K562 (cell line): ENCODE results near the gene HOXB1. TPM values are rescaled to one million over a fixed set of nuclear protein-coding genes. Genes with fewer than 3 reads are reported as not detected.

Experiments
- ASH1L ChIP-seq: fragments of 450-650 bp; IDR thresholded peaks from 2 replicates; pipeline ENCODE4 v1.6.1; 2018; ENCODE audit warnings: borderline replicate concordance, mild to moderate bottlenecking, low read depth; ENCODE audit not compliant: partially characterized antibody
- DIDO1 ChIP-seq: fragments of 450-650 bp; IDR thresholded peaks from 2 replicates; pipeline ENCODE4 v1.6.1; 2016; ENCODE audit warnings: low read depth, missing biosample characterization, missing genetic modification characterization
- EGR1 ChIP-seq: fragments of 450-650 bp; conservative IDR thresholded peaks from 2 replicates; pipeline ENCODE4 v1.6.1; 2017; ENCODE audit warnings: mild to moderate bottlenecking
- FOXK1 ChIP-seq: sonication (generic); formaldehyde crosslinking; IDR thresholded peaks from 2 replicates; pipeline ENCODE4 v1.8.0; 2022; ENCODE audit warnings: missing genetic modification reagents, mild to moderate bottlenecking, borderline replicate concordance
- PHB2 ChIP-seq: fragments of 450-650 bp; IDR thresholded peaks from 2 replicates; pipeline ENCODE4 v1.6.1; 2017; ENCODE audit warnings: low read depth
- RAD51 ChIP-seq: fragments of 450-650 bp; IDR thresholded peaks from 2 replicates; pipeline ENCODE4 v1.7.1; 2016; ENCODE audit warnings: low read depth, mild to moderate bottlenecking, borderline replicate concordance
- RBFOX2 ChIP-seq: fragments of 200-400 bp; formaldehyde crosslinking; IDR thresholded peaks from 2 replicates; pipeline ENCODE4 v1.6.1; 2017; ENCODE audit warnings: low read depth, mild to moderate bottlenecking, low read length, moderate library complexity
- TAL1 ChIP-seq: fragments of 450-650 bp; IDR thresholded peaks from 2 replicates; pipeline ENCODE4 v1.6.1; 2016; ENCODE audit warnings: mild to moderate bottlenecking
- ZNF274 ChIP-seq: IDR thresholded peaks from 2 replicates; pipeline ENCODE4 v1.6.1; 2011; ENCODE audit warnings: low read depth, mild to moderate bottlenecking, low read length, moderate library complexity, borderline replicate concordance
- ZNF316 ChIP-seq: fragments of 450-650 bp; IDR thresholded peaks from 2 replicates; pipeline ENCODE4 v1.6.1; 2016
- polyA plus RNA-seq, 8 experiments: library from polyadenylated mRNA; depleted of rRNA in 4 of 8; stranded (reverse) in 5 of 8; unstranded in 3 of 8; fragments of >200 nt; fragmentation: Nextera tagmentation in 2 of 8; fragmentation: Illumina TruSeq in 1 of 8; extraction: Ambion mirVana in 2 of 8; extraction: Trizol in 1 of 8; gene quantifications; 2 replicates each; pipeline versions ENCODE4 v1.2.1 to v1.2.3, GENCODE V29; 2011 to 2014; ENCODE audit warnings: inconsistent platforms in 1 of 8, missing spikeins in 1 of 8
- total RNA-seq, 7 experiments: library from RNA; depleted of rRNA in 6 of 7; stranded (reverse); fragments of >200 nt in 6 of 7; fragmentation: Illumina TruSeq in 2 of 7; extraction: Trizol in 2 of 7; gene quantifications; 2 replicates each; pipeline versions ENCODE4 v1.2.1 to v1.2.3, GENCODE V29; 2011 to 2021; ENCODE audit warnings: low replicate concordance in 1 of 7
- TF ChIP-seq, protein P1 (sequence below): fragments of 250-450 bp; sonication (Bioruptor Pico); IDR thresholded peaks from 2 replicates; pipeline ENCODE4 v1.8.0; 2021; ENCODE audit warnings: moderate library complexity, mild to moderate bottlenecking, inconsistent platforms
- TF ChIP-seq, protein P2 (sequence below): sonication (generic); formaldehyde crosslinking; IDR thresholded peaks from 2 replicates; pipeline ENCODE4 v1.4.0; 2020; ENCODE audit warnings: mild to moderate bottlenecking, missing genetic modification reagents
- TF ChIP-seq, protein P3 (sequence below): fragments of 250-450 bp; sonication (Bioruptor Pico); IDR thresholded peaks from 2 replicates; pipeline ENCODE4 v1.8.0; 2022; ENCODE audit warnings: inconsistent platforms
- TF ChIP-seq, protein P4 (sequence below): fragments of 250-450 bp; sonication (Bioruptor Pico); IDR thresholded peaks from 2 replicates; pipeline ENCODE4 v1.8.0; 2022; ENCODE audit warnings: moderate library complexity, mild to moderate bottlenecking, inconsistent platforms

Gene HOXB1
- total and polyA plus RNA-seq, 9 of the 15 experiments (the other 6 are each of a cell fraction or from before 2014, with no cell fraction given) = 0.04 TPM; not detected in 8

DNA sequence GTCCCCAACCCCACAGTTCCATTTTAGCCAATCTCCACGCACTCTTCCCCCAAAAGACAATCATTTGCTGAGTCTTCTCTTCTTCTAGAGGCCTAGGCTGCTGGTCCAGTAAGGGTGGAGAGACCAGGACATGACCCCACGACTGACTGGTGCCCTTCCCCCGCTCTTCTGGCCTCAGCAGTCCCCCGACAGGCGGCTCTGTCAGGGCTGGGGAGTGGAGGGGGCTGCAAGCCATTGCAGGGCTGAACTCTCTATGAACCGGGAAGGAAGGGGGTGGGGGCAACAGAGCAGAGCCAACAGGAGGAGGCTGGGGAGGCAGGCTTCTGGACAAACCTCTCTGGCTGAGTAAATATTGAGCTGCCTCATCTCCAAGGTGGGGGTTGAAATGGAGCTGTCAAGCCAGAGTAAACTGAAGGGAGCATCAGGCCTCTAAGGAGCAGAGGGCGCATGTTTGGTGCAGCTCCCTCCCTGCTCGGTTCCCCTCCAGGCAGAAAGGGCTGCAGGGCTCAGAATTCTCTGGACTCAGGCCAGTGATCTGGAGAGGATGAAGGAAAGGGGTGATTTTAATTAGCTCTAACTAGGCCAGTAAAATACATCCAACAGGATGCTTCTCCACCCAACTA lies 8.7 kb downstream of the HOXB1 start (continued):
- TF ChIP-seq, protein P1, sequence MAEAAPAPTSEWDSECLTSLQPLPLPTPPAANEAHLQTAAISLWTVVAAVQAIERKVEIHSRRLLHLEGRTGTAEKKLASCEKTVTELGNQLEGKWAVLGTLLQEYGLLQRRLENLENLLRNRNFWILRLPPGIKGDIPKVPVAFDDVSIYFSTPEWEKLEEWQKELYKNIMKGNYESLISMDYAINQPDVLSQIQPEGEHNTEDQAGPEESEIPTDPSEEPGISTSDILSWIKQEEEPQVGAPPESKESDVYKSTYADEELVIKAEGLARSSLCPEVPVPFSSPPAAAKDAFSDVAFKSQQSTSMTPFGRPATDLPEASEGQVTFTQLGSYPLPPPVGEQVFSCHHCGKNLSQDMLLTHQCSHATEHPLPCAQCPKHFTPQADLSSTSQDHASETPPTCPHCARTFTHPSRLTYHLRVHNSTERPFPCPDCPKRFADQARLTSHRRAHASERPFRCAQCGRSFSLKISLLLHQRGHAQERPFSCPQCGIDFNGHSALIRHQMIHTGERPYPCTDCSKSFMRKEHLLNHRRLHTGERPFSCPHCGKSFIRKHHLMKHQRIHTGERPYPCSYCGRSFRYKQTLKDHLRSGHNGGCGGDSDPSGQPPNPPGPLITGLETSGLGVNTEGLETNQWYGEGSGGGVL (CRISPR knock-in tag) = no peak
- TF ChIP-seq EGR1 (0 out of 2 replicates have a peak, but pooled peaks have one; percentile 34), ZNF274 (no peak), DIDO1 (tag) (no peak), ZNF316 (peak; percentile 59; the same call in 1 of the 2 replicates), FOXK1 (CRISPR knock-in tag) (no peak), RAD51 (no peak), PHB2 (no peak), TAL1 (peak; percentile 5; the same call in 1 of the 2 replicates), RBFOX2 (peak; percentile 48), ASH1L (no peak)
- TF ChIP-seq, protein P2, sequence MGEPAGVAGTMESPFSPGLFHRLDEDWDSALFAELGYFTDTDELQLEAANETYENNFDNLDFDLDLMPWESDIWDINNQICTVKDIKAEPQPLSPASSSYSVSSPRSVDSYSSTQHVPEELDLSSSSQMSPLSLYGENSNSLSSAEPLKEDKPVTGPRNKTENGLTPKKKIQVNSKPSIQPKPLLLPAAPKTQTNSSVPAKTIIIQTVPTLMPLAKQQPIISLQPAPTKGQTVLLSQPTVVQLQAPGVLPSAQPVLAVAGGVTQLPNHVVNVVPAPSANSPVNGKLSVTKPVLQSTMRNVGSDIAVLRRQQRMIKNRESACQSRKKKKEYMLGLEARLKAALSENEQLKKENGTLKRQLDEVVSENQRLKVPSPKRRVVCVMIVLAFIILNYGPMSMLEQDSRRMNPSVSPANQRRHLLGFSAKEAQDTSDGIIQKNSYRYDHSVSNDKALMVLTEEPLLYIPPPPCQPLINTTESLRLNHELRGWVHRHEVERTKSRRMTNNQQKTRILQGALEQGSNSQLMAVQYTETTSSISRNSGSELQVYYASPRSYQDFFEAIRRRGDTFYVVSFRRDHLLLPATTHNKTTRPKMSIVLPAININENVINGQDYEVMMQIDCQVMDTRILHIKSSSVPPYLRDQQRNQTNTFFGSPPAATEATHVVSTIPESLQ (CRISPR knock-in tag) = no peak
- TF ChIP-seq, protein P3, sequence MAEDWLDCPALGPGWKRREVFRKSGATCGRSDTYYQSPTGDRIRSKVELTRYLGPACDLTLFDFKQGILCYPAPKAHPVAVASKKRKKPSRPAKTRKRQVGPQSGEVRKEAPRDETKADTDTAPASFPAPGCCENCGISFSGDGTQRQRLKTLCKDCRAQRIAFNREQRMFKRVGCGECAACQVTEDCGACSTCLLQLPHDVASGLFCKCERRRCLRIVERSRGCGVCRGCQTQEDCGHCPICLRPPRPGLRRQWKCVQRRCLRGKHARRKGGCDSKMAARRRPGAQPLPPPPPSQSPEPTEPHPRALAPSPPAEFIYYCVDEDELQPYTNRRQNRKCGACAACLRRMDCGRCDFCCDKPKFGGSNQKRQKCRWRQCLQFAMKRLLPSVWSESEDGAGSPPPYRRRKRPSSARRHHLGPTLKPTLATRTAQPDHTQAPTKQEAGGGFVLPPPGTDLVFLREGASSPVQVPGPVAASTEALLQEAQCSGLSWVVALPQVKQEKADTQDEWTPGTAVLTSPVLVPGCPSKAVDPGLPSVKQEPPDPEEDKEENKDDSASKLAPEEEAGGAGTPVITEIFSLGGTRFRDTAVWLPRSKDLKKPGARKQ (CRISPR knock-in tag) = no peak
- TF ChIP-seq, protein P4, sequence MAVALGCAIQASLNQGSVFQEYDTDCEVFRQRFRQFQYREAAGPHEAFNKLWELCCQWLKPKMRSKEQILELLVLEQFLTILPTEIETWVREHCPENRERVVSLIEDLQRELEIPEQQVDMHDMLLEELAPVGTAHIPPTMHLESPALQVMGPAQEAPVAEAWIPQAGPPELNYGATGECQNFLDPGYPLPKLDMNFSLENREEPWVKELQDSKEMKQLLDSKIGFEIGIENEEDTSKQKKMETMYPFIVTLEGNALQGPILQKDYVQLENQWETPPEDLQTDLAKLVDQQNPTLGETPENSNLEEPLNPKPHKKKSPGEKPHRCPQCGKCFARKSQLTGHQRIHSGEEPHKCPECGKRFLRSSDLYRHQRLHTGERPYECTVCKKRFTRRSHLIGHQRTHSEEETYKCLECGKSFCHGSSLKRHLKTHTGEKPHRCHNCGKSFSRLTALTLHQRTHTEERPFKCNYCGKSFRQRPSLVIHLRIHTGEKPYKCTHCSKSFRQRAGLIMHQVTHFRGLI (CRISPR knock-in tag) = no peak
